ENCODE results near the gene IFNLR1.

The IFNLR1 gene

DNA sequence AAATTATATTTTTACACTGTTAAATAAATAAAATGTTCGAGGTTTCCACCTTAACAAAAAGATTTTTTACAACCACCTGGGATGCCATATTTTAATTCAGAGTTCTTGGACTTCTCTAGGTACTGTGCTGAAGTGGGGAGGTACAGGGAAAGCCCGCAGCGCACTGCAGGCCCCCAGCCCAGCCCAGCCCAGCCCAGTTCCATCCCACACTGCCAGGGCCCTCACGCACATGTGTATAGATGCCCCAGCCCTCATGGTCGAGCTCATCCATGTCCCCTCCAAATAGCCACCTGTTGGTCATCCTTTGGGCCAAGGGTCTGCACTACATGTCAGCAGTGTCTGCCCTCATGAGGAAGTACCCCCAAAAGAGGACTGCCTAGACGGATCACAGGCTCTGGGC is 63.5 kb downstream of the IFNLR1 start:
- no peak for TF ChIP-seq CTCF (IDR thresholded peaks at IDR 0.05; ENCODE audit: insufficient read depth, low read length, poor library complexity, severe bottlenecking)
- Histone ChIP-seq H3K36me3 (ENCODE audit: control insufficient read depth, insufficient read depth, low read length) (no peaks in the 10 kb centered on the region), H3K4me3 (replicated peaks; ENCODE audit: low read depth, low read length) (no peak overlapping the region), H3K27me3 (replicated peaks; ENCODE audit: control insufficient read depth, insufficient read depth, low read length) (no peaks in the 10 kb centered on the region; the same call in 1 of the 2 replicates)
- DNase-seq (ENCODE audit: extremely low read depth, insufficient read length), result no peak

DNA sequence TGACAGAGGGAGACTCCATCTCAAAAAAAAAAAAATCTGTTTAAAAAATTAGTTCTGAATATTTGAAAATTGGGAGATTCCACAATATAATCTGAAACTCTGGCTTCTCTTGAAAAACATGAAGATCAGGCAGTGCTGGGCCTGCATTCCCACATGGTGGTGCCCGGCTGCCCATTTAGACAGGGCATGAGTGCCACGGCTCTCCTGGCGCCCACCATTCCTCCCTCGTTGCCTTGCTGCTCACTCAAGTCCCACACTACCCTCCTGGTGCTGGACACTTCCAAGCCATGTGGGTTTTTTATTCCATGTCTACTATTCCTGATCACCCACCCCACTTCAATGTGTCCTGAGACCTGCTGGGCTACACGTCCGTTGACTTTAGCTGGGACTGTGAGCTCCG is 64.3 kb downstream of the IFNLR1 start:
- Histone ChIP-seq H3K4me3 (replicated peaks; ENCODE audit: low read depth, low read length) (no peak overlapping the region), H3K27me3 (replicated peaks; ENCODE audit: control insufficient read depth, insufficient read depth, low read length) (no peaks in the 10 kb centered on the region; the same call in 1 of the 2 replicates), H3K36me3 (ENCODE audit: control insufficient read depth, insufficient read depth, low read length) (no peaks in the 10 kb centered on the region)
- no peak for DNase-seq (ENCODE audit: extremely low read depth, insufficient read length)
- TF ChIP-seq CTCF (IDR thresholded peaks at IDR 0.05; ENCODE audit: insufficient read depth, low read length, poor library complexity, severe bottlenecking), result no peak

GRCh38 chr1:24121406-24121805 is 65.7 kb downstream of the IFNLR1 start:
- Histone ChIP-seq H3K36me3 (ENCODE audit: control insufficient read depth, insufficient read depth, low read length) (no peaks in the 10 kb centered on the region), H3K27me3 (replicated peaks; ENCODE audit: control insufficient read depth, insufficient read depth, low read length) (no peaks in the 10 kb centered on the region; the same call in 1 of the 2 replicates), H3K4me3 (replicated peaks; ENCODE audit: low read depth, low read length) (no peak overlapping the region)
- DNase-seq (ENCODE audit: extremely low read depth, insufficient read length), result no peak
- no peak for TF ChIP-seq CTCF (IDR thresholded peaks at IDR 0.05; ENCODE audit: insufficient read depth, low read length, poor library complexity, severe bottlenecking)

GRCh38 chr1:24120965-24121364 is 66.1 kb downstream of the IFNLR1 start:
- no peak for DNase-seq (ENCODE audit: extremely low read depth, insufficient read length)
- Histone ChIP-seq H3K4me3 (replicated peaks; ENCODE audit: low read depth, low read length) (no peak overlapping the region), H3K36me3 (ENCODE audit: control insufficient read depth, insufficient read depth, low read length) (no peaks in the 10 kb centered on the region), H3K27me3 (replicated peaks; ENCODE audit: control insufficient read depth, insufficient read depth, low read length) (no peaks in the 10 kb centered on the region; the same call in 1 of the 2 replicates)
- TF ChIP-seq CTCF (IDR thresholded peaks at IDR 0.05; ENCODE audit: insufficient read depth, low read length, poor library complexity, severe bottlenecking), result no peak

- Histone ChIP-seq H3K27me3 (replicated peaks; ENCODE audit: control insufficient read depth, insufficient read depth, low read length) (no peaks in the 10 kb centered on the region; the same call in 1 of the 2 replicates), H3K36me3 (ENCODE audit: control insufficient read depth, insufficient read depth, low read length) (no peaks in the 10 kb centered on the region), H3K4me3 (replicated peaks; ENCODE audit: low read depth, low read length) (no peak overlapping the region)
- DNase-seq (ENCODE audit: extremely low read depth, insufficient read length), result no peak
- no peak for TF ChIP-seq CTCF (IDR thresholded peaks at IDR 0.05; ENCODE audit: insufficient read depth, low read length, poor library complexity, severe bottlenecking)
Observed at GRCh38 chr1:24119859-24120756, 67.0 kb downstream of the IFNLR1 start.
